Activated naive CD4-positive, alpha-beta T cell treated with anti-CD3 and anti-CD28 coated beads, Interleukin-2, amount 50 U/mL, for 72 hours (primary cell): ENCODE results near the gene RNU1-1. TPM values are rescaled to one million over a fixed set of nuclear protein-coding genes. Genes with fewer than 3 reads are reported as not detected.
A peak's percentile ranks its signal among the peaks of the same experiment; 100 is the strongest.
"Not testable (repeated sequence)": the region's sequence is repeated elsewhere in the genome, so short reads cannot be mapped to it uniquely, and the experiment has no call there.

Experiments
- ATAC-seq, 2 donors: fragments of 150-1000 bp; cut with Tn5 transposase; 2 replicates each; pipeline ENCODE4 v1.10.0; 2021; ENCODE audit warnings: mild to moderate bottlenecking in 2 of 2, moderate library complexity in 2 of 2
- DNase-seq, 2 donors: peaks; one replicate each; pipeline ENCODE4 v3.0.0; 2021 to 2022; ENCODE audit warnings: low spot score in 2 of 2
- H3K27ac Mint-ChIP-seq, 2 donors: one replicate each; pipeline ENCODE4 v1.8.0; 2022; ENCODE audit warnings: mild to moderate bottlenecking in 2 of 2, mixed read lengths in 2 of 2
- H3K36me3 Mint-ChIP-seq, 2 donors: one replicate each; pipeline ENCODE4 v1.8.0; 2022; ENCODE audit warnings: mixed read lengths in 2 of 2
- H3K9me3 Mint-ChIP-seq, 2 donors: one replicate each; pipeline ENCODE4 v1.8.0; 2022; ENCODE audit warnings: mixed read lengths in 2 of 2
- total RNA-seq, 2 donors: library from RNA; stranded (reverse); gene quantifications; one replicate each; pipeline ENCODE4 v1.2.3, GENCODE V29; 2022

The RNU1-1 gene
- total RNA-seq, 2 donors from 2014 or later: 1,082 to 1,722 TPM

DNA sequence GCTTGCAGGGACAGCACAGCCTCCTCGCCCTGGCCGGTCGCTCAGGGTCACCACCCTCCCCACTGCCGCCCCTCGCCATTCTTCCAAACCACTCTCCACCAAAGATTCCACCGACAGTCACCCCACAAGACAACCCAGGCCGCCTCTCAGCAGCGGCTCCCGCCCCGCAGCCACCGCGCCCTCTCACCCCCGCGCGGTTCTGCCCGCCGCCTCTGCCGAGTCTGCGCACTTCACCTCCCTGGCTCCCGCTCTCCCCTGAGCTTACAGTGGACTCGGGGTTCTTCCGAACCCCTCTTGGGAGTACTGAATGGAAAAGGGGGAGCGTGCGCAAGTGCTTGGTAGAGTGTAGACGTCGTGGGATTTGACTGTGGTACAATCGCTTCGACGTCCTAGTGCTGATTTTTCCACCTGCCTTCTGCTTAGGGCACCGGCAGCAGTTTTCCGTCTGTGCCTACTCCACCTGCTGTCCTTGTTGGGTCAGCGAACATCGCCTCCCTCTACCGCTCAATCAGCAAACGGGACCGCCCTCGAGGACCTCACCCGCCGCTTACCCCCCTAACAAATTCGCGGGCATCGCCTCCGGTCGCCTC, 20.2 kb upstream of the RNU1-1 start:
- not testable (repeated sequence) for DNase-seq, H3K36me3 Mint-ChIP-seq, H3K9me3 Mint-ChIP-seq
- H3K27ac Mint-ChIP-seq: peak overlapping the region; percentile 88 to 95
- ATAC-seq: peak; percentile 8 to 48

DNA sequence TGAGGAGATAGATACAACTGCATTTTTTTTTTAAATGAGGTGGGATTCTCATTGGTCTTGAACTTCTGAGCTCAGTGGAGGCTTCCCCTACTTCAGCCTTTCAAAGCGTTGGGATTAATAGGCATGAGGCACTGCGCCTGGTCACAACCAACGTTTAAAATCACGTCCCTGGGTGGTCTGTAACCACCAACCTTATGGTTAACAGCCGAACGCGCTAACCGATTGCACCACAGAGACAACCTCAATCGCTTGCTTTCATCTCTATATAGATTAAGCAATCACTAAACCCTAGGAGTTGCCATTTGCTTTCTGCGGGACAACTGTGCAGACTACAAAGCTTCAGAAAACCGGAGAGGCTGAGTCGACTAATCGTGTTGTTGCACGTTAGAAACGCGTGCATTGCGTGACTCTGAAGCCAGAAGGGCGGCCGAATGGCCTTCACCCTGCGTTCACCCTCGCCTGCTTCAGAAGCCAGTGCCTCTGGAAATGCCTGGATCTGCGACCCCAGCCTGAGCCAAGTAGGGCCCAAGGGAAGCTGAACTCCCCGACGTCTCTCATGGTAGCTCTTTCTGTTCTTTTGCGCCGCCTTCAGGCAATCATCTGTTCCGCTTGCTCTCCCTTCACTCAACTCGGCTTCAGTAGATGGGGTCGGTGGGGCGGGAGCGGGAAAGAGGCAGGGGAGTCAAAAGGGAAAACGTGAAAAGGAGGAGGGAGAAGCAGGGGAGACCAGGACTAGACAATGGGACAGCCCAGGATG, 18.3 kb upstream of the RNU1-1 start:
- not testable (repeated sequence) for H3K36me3 Mint-ChIP-seq, H3K9me3 Mint-ChIP-seq, H3K27ac Mint-ChIP-seq, ATAC-seq, DNase-seq

DNA sequence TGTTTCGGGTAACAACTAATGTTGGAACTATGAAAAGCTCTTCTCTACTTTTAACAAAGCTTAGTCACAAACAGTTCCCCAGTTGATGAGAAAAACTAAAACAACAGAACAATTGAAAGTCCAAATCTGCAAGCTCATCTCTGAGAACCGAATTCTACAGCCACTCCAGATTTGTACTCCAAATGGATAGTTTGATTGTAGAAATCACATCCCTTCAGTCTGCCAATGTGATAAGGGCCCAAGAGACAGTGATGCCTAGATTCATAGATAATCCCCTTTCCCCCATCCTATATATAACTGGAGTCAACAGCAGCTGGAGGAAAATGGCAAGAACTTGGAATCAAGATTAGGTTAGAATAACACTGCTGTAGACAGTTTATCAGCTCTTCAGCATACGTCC, 14.3 kb upstream of the RNU1-1 start:
- not testable (repeated sequence) for H3K36me3 Mint-ChIP-seq, H3K9me3 Mint-ChIP-seq, ATAC-seq, DNase-seq, H3K27ac Mint-ChIP-seq

DNA sequence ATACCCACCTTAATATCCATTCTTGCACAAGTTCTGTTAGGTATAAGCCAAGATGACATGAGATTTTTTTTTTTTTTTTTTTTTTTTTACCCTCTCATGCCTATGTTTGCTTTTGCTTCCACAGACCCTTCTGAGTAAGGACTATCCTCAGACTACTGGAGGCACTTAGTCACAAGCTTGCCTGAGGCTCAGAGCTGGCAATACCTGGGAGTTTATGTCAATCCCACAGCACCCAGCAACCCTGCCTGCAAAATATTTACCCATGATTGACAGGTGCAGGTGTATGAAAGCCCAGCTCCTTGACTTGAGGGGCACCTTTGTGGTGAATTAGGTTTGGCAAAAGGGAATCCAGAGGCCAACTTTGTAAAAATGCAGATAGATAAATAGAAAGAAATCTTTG, 11.7 kb upstream of the RNU1-1 start:
- H3K27ac Mint-ChIP-seq, H3K36me3 Mint-ChIP-seq, H3K9me3 Mint-ChIP-seq, DNase-seq, ATAC-seq: not testable (repeated sequence)

DNA sequence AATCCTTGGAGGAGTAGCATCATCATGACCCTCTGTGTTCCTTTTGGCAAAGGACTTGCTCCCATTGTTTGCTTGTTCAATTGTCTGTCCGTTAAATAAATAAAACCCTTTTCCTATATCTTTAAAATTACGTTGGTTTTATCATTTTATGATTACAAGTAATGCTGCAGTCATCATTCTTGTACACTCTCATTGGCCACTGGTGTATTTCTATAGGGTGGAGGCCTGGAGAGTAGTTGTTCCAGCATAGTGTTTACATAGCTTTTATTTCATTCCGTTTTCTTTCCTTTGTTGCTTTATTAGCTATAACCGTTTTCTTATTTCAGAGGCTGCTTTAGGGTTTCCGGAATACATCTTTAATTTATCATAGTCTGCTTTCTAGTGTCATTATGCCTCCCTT, 7.6 kb upstream of the RNU1-1 start:
- not testable (repeated sequence) for ATAC-seq

DNA sequence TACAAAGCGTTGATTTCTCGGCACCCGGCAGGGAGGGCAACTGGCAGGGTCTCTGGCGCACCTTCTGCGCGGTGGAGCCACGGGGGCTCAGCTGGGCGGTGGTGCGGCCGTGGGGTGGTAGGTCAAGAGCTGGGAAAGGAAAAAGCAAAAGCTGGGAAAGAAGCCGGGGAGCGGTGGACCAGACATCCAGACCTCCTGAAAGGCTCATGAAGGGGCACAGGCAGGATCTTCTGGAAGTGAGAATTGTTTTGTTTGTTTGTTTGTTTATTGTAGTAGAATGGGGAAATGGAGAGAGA, 7.2 kb upstream of the RNU1-1 start:
- ATAC-seq (no peak), DNase-seq (no peak)
- no peaks in the 10 kb centered on the region for H3K9me3 Mint-ChIP-seq
- no peak overlapping the region for H3K27ac Mint-ChIP-seq
- H3K36me3 Mint-ChIP-seq: no peaks in the 10 kb centered on the region

More for the DNA sequence above, 7.6 kb upstream of the RNU1-1 start:
- not testable (repeated sequence) for H3K36me3 Mint-ChIP-seq, H3K27ac Mint-ChIP-seq, DNase-seq, H3K9me3 Mint-ChIP-seq

DNA sequence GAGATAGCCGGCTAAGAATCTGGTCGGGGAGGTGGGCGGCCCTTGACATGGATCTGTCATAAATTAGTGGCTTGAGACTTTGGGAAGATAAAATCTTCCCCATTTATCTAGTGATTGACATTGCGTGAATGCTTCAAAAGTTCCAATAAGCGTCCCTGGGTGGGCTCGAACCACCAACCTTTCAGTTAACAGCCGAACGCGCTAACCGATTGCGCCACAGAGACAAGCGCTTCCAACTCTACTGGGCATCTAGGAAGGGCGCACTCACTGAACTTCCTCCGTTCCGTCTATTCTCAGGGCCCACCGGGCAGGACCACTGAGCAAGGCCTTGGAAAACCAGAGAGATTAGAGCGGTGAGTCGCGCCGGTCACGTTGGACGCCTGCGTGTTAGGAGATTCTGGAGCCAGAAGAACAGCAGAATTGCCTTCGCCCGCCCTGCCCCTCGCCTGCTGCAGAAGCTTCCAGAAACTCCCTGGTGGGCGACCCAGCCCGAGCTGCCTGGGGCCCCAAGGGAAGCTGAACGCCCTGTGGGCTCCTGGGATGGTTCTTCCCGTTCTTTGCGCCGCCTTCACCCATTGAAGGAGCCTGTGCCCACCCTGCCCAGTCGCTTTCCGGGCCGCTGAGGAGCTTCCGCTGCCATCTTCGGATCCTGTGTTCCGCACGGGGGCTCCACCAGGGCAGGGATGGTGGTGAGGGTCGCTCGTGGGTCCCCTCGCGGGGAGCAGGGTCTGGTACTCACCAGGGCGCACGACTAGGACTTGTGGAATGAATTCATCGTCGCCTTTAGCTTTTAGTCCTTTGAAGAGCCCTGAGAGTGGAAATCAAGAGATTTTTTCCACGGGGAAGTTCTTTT, 6.6 kb upstream of the RNU1-1 start:
- H3K36me3 Mint-ChIP-seq, DNase-seq, H3K9me3 Mint-ChIP-seq, ATAC-seq: not testable (repeated sequence)
- peak overlapping the region in 1 of 2 donors; percentile 79 for H3K27ac Mint-ChIP-seq

DNA sequence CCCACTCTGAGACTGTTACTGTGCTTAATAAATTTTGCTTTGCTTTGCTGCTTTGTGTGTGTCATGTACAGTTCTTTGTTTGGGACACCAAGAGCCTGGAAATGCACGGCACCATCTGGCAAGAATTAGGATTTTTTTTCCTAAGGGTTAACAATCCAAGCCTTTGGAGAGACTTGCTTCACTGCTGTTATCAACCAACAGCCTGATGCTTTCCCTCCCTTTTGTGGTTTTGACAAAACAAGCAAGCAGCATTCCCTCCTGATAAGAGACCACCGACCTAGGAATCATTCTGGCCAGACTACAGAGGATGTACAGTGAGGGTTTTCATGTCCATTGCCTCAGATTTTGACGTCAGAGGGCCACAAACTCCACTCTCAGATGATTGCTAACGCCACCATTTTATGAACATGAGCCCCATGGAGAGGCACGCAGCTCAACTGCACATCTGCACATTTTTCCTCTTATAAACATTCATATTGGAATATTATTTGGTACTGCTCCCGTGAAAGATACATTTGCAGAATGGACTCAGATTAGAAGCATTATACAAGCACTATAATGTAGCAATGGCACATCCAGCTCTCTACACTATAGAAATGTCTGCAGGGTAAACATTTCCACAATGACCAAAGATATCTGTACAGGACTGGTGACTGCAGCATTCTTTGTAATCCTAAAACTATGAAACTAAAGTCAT, 5.3 kb upstream of the RNU1-1 start:
- not testable (repeated sequence) for DNase-seq, H3K36me3 Mint-ChIP-seq, ATAC-seq, H3K9me3 Mint-ChIP-seq, H3K27ac Mint-ChIP-seq

DNA sequence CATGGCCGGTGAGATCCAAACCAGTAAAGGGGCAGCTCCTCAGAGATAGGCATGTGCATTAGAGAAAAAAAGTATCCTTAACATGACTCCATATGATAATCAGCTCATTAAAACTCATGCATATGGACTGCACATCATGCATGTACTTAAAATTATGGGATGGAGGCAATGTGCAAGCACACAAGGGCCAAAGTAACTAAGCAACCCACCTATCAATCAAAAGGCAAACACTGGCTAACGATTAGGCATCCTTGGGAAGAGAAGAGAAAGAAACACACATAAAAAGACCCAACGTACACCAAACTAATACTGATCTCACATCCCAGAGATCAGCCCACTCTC, 4.8 kb upstream of the RNU1-1 start:
- not testable (repeated sequence) for ATAC-seq

DNA sequence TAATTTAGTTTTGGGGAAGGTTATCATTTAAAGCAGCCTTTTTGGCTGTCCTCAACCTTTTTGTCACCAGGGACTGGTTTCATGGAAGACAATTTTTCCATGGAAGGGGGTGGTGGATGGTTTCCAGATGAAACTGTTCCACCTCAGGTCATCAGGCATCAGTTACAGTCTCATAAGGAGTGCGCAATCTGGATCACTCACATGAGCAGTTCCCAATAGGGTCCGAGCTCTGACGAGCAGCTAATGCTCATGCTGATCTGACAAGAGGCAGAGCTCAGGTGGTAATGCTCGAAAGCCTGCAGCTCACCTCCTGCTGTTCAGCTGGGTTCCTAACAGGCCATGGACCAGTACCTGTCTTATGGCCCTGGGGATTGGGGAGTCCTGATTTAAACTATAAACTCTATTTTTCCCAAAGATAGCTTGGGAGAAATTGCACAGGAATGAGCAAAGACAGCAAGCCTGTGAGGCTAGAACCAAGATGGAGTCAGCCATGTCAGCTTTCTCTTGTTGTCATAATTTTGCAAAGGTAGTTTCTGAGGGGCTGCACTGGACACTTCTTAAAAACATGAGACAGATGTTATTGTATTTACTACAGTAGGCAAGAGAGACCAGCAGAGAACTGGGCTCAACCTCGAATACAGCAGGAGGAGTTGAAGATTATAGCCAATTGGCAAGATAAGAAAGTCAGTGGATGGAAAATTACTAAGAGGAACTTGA, 2.8 kb upstream of the RNU1-1 start:
- H3K36me3 Mint-ChIP-seq, H3K9me3 Mint-ChIP-seq, DNase-seq, H3K27ac Mint-ChIP-seq, ATAC-seq: not testable (repeated sequence)

More for the DNA sequence above, 4.8 kb upstream of the RNU1-1 start:
- not testable (repeated sequence) for H3K36me3 Mint-ChIP-seq, H3K27ac Mint-ChIP-seq, H3K9me3 Mint-ChIP-seq, DNase-seq

DNA sequence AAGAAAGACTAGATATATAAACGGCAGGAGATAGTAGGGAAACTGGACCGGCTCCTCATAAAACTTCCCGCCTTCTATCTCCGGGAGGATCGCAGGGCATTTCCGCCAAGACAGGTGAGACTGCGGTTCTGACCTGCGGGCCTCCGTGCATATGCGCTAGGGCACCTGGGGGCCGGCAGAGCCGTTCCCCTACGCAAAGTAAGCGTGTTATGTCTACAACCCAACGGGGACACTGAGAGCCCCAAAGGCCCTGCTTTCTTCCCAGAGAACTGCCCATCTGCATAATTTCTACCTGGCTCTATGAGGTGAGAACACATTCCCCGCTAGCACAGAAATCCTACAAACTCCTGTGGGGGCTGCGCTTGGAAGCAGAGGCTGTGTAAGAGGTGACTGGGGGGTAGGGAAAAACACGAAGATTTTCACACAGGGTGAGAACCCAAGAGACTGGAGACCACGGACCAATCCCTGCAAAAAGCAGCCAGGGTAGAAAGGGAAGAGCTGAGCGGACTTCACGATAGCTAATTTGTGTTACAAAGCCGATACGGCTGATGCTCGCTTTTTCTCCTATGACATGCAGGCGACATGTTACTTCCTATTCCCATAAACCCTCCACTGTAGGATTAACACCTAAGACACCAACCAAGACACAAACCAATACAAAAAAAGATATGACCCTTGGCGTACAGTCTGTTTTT, 526 bp downstream of the RNU1-1 start:
- not testable (repeated sequence) for H3K27ac Mint-ChIP-seq, H3K9me3 Mint-ChIP-seq, H3K36me3 Mint-ChIP-seq
- peak; percentile 98 to 99 for ATAC-seq
- DNase-seq: peak; percentile 72 to 84

DNA sequence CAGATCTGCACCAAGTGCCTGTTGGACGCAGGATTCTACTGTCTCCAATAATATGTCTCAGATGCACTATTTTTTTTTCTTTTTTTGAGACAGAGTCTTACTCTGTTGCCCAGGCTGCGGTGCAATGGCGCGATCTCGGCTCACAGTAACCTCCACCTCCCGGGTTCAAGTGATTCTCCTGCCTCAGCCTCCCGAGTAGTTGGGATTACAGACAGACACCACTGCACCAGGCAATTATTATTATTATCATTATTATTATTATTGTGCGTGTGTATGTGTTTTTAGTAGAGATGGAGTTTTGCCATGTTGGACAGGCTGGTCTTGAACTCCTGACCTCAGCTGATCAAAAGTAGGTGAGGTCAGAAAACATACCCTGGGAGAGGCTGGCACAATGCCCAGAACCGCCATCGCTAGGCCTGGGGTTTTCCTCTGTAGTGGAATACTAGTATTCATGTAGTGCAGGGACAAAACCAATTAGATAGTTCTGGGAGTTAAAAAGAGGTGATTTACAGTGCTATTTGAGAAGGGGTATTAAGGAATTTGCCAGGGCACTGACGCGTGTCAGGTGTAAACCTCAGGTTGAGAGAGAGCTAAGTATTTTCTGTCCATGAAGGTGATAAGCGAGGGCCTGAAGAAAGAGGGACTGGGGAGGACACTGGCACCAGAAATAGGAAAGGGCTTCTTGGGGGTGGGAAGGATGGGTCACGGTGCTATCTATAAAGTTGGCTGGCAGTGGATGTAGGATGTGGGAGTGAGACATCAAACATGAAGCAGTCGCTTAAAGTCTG, 1.3 kb downstream of the RNU1-1 start:
- peak in 1 of 2 donors; percentile 20 for DNase-seq
- peak in 1 of 2 donors; percentile 25 for ATAC-seq
- H3K27ac Mint-ChIP-seq, H3K36me3 Mint-ChIP-seq, H3K9me3 Mint-ChIP-seq: not testable (repeated sequence)

DNA sequence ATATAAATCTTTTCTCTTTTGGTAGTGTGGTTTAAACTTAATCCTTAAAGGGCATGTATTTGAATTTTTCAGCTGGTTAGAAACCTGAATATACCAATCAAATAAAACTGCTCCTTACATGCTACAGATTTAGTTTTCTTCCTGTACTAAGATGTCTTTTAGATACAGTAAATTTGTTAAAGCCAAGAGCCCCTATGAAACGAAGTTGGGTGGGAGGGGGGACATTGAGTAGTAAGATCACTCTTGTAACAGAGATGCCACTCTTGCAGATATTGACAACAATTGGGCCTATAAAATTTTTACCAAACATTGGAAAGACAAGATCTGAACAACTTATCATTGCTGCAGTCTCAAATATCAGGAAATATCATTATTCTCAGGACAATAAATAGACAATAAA, 2.2 kb downstream of the RNU1-1 start:
- not testable (repeated sequence) for ATAC-seq, H3K9me3 Mint-ChIP-seq, H3K27ac Mint-ChIP-seq, H3K36me3 Mint-ChIP-seq, DNase-seq

DNA sequence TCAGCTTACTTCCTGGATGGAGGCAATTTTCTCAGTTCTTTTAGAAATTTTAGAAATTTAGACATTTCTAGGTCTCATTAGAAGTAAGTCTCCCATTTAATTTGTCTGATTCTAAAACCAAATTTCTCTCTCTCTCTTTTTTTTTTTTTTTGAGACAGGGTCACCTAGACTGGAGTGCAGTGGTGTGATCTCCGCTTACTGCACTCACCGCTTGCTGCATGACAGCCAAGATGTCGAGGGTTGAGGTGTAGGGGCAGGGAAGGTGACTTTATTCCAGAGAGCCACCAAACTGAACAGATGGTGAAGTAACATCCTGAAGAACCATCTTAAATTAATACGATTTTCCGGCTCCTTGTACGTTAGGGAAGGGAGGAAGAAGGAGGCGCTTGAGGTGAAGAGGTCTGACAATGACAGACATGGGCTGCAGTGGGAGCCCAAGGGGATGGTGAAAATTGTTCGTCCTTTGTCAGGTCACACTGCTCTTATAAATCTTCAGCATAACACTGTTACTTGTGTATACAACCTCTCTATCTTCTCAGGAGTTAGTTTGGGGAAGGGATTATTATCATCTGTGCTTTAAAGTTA, 5.1 kb downstream of the RNU1-1 start:
- not testable (repeated sequence) for H3K27ac Mint-ChIP-seq

More for the DNA sequence above, 5.1 kb downstream of the RNU1-1 start:
- not testable (repeated sequence) for H3K9me3 Mint-ChIP-seq, H3K36me3 Mint-ChIP-seq, ATAC-seq, DNase-seq
